ENCODE measurements around the gene COL7A1. TPM values are rescaled to one million over a fixed set of nuclear protein-coding genes. Genes with fewer than 3 reads are reported as not detected.

The COL7A1 gene
- total and polyA plus RNA-seq, 2 of the 13 experiments (the other 11 are each of a cell fraction or from before 2014, with no cell fraction given), result 2.7 to 11.7 TPM

DNA sequence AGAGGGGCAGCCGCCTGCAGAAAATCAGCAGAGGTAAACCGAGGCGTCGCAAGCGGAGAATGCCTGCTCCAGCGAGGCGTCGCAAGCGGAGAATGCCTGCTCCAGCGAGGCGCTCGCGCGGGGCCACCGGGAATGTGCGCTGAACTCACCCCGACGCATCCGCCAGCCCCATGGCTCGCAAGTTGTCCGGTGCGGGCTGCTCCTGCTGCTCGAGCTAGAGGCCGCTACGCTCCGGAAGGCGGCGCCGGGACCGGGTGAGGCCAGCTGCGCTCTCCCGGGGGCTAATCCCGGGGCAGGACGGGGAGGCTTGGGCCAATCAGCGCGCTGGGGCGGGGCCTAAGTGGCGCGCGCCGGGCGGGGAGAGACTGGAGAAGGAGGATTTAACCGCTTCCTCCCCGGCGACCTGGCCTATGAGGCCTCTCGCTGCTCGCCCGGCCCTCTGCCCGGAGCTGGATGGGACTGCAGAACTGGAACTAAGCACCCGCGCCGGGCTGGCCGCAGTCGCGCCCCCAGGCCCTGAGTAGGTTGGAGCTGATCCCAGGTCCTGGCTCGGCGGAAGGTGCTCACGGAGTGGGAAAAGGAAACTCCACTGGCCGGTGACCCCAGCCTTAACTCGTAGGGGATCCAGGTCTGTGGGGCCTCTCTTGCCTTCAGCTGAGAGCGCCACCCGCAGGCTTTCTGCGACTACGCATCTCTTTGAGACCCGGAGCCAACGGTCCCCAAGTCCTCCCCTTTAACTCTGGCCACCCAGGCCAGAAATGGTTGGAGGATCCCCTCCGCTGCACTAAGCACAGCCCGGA, 40.3 kb upstream of the COL7A1 start, which contains the start of gene SLC26A6 (continued):
- TF ChIP-seq, protein P1, sequence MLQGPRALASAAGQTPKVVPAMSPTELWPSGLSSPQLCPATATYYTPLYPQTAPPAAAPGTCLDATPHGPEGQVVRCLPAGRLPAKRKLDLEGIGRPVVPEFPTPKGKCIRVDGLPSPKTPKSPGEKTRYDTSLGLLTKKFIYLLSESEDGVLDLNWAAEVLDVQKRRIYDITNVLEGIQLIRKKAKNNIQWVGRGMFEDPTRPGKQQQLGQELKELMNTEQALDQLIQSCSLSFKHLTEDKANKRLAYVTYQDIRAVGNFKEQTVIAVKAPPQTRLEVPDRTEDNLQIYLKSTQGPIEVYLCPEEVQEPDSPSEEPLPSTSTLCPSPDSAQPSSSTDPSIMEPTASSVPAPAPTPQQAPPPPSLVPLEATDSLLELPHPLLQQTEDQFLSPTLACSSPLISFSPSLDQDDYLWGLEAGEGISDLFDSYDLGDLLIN (CRISPR knock-in tag; IDR thresholded peaks at IDR 0.05; ENCODE audit: borderline replicate concordance), result peak; percentile 80; the same call in 1 of the 2 replicates
- no peak for TF ChIP-seq CBX2 (IDR thresholded peaks at IDR 0.05; ENCODE audit: low read depth, low read length)
- TF ChIP-seq CBX2 (CRISPR knock-in tag; IDR thresholded peaks at IDR 0.05; ENCODE audit: low read depth), result no peak
- TF ChIP-seq ZNF264 (CRISPR knock-in tag; IDR thresholded peaks at IDR 0.05), result peak; percentile 52; the same call in 1 of the 2 replicates
- no peak; the same call in 1 of the 2 replicates for TF ChIP-seq CREB1 (IDR thresholded peaks at IDR 0.05)
- TF ChIP-seq CREB1 (CRISPR knock-in tag; IDR thresholded peaks at IDR 0.05), result no peak
- no peak for TF ChIP-seq ZNF282 (IDR thresholded peaks at IDR 0.05; ENCODE audit: partially characterized antibody)
- peak; percentile 54; the same call in 1 of the 2 replicates for TF ChIP-seq ZNF263 (CRISPR knock-in tag; IDR thresholded peaks at IDR 0.05)
- TF ChIP-seq ZNF510 (CRISPR knock-in tag; IDR thresholded peaks at IDR 0.05; ENCODE audit: low read depth), result no peak
- TF ChIP-seq, protein P2, sequence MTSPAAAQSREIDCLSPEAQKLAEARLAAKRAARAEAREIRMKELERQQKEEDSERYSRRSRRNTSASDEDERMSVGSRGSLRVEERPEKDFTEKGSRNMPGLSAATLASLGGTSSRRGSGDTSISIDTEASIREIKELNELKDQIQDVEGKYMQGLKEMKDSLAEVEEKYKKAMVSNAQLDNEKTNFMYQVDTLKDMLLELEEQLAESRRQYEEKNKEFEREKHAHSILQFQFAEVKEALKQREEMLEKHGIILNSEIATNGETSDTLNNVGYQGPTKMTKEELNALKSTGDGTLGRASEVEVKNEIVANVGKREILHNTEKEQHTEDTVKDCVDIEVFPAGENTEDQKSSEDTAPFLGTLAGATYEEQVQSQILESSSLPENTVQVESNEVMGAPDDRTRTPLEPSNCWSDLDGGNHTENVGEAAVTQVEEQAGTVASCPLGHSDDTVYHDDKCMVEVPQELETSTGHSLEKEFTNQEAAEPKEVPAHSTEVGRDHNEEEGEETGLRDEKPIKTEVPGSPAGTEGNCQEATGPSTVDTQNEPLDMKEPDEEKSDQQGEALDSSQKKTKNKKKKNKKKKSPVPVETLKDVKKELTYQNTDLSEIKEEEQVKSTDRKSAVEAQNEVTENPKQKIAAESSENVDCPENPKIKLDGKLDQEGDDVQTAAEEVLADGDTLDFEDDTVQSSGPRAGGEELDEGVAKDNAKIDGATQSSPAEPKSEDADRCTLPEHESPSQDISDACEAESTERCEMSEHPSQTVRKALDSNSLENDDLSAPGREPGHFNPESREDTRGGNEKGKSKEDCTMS (CRISPR knock-in tag; conservative IDR thresholded peaks at IDR 0.05), result no peak
- TF ChIP-seq MTF1 (CRISPR knock-in tag; IDR thresholded peaks at IDR 0.05), result 0 out of 2 replicates have a peak, but pooled peaks have one; percentile 54
- no peak; the same call in 1 of the 2 replicates for TF ChIP-seq ELF3 (CRISPR knock-in tag; IDR thresholded peaks at IDR 0.05)
- TF ChIP-seq, protein P3, sequence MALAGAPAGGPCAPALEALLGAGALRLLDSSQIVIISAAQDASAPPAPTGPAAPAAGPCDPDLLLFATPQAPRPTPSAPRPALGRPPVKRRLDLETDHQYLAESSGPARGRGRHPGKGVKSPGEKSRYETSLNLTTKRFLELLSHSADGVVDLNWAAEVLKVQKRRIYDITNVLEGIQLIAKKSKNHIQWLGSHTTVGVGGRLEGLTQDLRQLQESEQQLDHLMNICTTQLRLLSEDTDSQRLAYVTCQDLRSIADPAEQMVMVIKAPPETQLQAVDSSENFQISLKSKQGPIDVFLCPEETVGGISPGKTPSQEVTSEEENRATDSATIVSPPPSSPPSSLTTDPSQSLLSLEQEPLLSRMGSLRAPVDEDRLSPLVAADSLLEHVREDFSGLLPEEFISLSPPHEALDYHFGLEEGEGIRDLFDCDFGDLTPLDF (CRISPR knock-in tag; IDR thresholded peaks at IDR 0.05), result peak; percentile 93
- TF ChIP-seq, protein P4, sequence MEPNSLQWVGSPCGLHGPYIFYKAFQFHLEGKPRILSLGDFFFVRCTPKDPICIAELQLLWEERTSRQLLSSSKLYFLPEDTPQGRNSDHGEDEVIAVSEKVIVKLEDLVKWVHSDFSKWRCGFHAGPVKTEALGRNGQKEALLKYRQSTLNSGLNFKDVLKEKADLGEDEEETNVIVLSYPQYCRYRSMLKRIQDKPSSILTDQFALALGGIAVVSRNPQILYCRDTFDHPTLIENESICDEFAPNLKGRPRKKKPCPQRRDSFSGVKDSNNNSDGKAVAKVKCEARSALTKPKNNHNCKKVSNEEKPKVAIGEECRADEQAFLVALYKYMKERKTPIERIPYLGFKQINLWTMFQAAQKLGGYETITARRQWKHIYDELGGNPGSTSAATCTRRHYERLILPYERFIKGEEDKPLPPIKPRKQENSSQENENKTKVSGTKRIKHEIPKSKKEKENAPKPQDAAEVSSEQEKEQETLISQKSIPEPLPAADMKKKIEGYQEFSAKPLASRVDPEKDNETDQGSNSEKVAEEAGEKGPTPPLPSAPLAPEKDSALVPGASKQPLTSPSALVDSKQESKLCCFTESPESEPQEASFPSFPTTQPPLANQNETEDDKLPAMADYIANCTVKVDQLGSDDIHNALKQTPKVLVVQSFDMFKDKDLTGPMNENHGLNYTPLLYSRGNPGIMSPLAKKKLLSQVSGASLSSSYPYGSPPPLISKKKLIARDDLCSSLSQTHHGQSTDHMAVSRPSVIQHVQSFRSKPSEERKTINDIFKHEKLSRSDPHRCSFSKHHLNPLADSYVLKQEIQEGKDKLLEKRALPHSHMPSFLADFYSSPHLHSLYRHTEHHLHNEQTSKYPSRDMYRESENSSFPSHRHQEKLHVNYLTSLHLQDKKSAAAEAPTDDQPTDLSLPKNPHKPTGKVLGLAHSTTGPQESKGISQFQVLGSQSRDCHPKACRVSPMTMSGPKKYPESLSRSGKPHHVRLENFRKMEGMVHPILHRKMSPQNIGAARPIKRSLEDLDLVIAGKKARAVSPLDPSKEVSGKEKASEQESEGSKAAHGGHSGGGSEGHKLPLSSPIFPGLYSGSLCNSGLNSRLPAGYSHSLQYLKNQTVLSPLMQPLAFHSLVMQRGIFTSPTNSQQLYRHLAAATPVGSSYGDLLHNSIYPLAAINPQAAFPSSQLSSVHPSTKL (CRISPR knock-in tag; IDR thresholded peaks at IDR 0.05), result no peak
- no peak for TF ChIP-seq NFIB (CRISPR knock-in tag; IDR thresholded peaks at IDR 0.05; ENCODE audit: borderline replicate concordance)
- TF ChIP-seq ZSCAN22 (CRISPR knock-in tag; IDR thresholded peaks at IDR 0.05), result no peak

Measured in HepG2 (cell line).